ENCODE measurements around the gene RBM33.
A peak's percentile ranks its signal among the peaks of the same experiment; 100 is the strongest.

RBM33 gene

DNA sequence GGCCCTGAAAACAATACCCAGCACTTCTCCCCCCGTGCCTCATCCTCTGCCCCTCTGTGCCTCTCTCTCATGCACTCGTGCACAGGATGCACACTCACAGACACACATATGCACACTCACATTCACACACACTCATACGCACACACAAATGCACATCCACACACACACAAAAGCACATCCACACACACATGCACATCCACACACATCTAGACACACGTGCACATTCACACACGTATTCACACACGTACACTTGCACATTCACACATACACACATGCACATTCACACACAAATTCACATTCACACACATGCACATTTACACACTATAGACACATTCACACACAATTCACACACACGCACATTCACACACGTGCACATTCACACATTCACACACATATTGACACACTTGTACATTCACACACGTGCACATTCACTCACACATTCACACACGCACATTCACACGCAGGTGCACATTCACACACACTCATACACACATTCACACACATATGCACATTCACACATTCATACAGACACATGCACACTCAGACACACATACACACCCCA lies 148.6 kb downstream of the RBM33 start:
- DNase-seq (ENCODE audit: low read depth in 2 of 3, low spot score in 1 of 3): no peak

DNA sequence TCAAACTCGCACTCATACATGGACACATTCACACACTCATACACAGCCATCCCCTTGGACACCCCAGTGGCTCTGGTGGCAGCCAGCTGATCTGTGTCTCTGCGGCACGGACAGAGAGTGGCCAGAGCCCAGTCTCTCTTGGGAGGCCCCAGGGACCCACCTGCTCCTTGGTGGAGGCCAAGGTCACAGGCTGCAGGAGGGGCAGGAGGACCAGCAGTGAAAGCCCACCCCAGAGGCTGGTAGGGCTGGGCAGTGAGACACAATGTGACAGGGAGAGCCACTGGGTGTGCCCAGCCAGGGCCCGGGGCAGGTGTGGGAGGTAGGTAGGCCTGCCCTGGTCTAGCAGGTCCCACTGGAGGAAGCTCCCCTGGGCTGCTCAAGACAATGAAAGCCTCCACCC lies 149.3 kb downstream of the RBM33 start:
- DNase-seq (ENCODE audit: low read depth in 2 of 3, low spot score in 1 of 3): no peak

DNA sequence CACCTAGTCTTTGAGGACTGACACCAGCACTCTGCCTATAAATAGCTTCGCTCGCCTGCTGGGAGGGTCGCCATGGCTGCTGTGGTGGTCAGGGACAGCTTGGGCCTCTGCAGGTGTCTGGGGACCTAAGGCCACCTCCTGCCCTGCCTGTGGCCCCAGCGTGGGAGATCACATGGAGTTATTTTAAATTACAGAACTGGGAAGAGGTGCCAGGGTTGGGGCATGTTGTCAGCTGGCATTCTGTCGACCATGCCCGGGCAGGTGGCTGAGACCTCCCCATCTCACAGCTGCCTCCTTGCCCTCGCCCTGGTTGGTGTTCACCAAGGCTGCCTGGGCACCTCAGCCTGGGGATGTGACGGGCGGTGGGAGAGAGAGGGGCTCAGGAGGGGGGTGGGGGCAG lies 149.7 kb downstream of the RBM33 start:
- DNase-seq (ENCODE audit: low read depth in 2 of 3, low spot score in 1 of 3): no peak

DNA sequence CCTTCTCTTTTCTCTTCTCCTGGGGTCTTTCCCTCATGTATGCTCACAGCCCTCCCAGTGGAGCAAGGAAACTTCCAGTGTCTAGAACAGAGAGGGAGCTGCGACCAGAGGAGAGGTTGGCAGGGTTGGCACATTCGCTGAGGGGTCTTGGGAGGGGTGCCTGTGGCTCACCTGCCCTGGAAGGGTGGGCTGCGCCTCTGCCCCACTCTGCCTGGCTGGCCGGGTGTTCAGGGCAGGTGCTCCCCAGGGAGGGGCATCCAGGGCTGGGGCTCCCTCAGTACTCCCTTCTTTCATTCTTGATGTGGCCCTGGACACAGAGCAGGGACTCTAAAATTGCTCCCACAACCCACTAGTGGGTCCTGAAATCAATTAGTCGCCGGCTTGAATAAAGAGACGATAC lies 150.9 kb downstream of the RBM33 start:
- no peak for DNase-seq (ENCODE audit: low read depth in 2 of 3, low spot score in 1 of 3)

DNA sequence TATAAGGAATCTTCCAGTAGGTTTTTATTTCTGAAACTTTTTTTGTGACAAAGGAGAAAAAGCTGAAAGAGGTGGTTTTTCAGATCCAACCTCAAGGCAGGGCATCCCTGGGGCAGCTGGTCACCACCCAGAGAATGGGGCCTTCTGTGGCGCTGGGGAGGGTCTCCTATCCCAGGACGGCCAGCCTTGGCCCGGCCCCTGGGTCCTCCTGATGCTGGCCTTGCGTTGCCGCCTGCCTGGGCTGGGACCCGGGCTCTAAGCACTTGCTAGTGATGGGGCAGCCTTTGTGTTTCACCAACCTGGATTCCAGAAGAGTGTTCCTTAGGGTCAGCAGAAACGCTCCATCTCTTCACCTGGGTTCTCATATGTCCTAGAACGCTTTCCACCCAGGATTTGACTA lies 151.5 kb downstream of the RBM33 start:
- DNase-seq (ENCODE audit: low read depth in 2 of 3, low spot score in 1 of 3): no peak

DNA sequence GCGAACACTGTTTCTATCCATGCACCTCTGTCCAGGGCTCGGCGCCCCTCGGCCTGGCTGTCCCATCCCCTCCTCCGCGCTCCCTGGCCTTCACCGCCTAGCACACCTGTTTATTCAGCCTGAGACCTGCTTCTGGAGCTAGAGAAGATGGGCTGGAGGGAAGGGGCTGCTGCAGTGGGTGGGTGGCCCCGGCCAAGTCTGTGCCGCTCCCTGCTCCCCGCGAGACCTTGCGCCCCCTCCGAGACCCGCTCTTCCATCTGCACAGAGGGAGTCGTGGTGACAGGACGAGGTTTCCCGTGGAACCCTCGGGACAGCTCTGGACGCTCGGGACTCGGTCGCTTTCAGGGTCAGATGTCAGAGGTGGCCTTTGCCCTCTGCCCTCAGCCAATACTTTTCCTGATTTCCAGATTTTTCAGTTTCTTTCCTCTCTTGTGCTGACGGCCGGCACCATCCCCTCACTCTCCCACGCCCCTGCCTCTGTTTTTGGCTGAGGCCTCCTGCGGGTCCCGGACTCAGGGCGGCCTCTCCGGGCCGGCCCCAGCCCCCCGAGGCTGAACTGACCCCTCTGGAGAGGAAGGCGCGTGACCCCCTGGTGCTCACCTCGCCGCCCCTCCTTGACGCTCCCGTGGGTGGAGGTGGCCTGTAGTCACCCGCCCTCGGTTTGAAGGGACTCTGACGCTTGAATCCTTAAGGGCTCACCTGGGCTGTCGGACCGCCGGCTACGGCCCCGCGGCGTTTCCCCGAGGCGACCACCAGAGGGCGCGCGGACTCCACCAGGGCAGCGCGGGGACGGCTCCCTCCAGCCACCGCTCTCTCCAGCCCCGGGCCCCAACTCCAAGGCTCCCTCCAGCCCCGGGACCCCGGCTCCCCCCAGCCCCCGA lies 152.2 kb downstream of the RBM33 start:
- peak; percentile 50 to 75 (median 57) for DNase-seq (ENCODE audit: low read depth in 2 of 3, low spot score in 1 of 3)

DNA sequence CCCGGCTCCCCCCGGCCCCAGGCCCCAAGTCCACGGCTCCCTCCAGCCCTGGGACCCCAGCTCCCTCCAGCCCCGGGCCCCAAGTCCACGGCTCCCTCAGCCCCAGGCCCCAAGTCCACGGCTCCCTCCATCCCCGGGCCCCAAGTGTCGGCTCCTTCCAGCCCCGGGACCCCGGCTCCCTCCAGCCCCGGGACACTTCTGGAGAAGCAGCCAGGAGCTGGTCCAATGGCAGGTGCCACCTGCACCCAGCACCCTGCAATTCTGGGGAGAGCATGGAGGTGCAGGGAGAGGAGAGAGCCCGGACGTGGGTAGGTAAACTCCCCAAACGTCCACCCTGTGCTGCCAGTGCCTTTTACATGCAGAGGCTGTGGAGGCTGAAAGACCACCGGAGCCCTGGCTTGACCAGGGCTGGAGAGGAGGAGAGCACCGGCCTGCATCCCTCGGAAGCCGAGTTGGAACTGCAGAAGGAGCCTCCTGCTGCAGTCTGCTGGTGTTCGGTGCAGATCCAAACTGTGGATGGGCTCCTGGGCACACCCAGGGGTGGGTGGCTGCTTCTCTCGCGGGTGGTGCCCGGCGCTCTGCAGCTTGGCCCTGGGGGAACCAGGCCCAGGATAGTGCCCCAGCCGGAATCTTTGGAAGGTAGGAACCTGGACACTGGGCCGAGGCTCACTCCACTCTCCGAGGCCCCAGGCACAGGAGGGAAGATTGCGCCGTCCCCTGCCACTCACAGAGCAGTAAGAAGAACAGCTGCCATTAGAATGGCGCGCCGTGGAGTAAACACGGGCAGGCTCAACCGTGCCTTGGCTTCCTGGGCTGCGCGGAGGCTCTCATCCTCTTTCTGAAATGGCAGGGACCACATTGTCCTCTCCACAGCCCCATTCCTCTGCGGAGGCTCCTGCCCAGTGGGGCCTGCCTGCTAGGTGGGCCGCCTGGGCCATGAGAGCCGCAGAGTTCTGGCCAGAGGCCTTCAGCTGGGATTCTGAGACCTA lies 153.1 kb downstream of the RBM33 start:
- DNase-seq (ENCODE audit: low read depth in 2 of 3, low spot score in 1 of 3): no peak

DNA sequence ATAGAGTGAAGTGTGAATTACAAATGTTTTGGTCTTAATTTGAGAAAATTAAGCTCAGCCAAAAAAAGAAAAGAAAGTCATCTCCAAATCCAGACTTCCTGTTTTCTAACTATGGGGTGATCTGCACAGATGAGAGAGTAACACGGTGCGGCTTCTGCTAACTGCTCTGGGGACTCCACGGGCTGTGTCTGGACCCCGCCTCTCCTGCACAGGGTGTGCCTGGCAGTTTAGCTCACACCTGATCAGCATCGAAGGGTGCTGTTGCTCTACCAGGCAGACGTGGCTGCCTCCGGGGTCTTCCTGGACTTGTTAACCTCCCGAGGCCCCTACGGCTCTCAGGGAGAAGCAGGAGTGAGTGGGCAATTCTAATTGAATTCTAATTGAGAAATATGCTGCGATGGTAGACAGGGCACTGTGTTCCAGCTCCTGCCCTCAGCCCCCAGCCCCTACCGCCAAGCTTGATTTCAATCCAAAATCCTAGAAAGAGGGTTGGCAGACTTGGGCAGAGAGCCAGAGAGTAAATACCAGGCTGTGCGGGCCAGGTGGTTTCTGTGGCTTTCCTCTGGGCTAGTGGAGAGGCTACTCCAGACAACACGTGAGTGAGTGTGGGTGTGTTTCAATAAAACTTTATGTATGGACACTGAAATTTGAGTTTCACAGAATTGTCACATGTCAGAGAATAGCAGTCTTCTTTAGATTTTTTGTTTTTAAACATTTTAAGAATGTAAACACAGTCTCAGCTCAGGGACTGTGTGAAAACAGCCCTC lies 154.4 kb downstream of the RBM33 start:
- DNase-seq (ENCODE audit: low read depth in 2 of 3, low spot score in 1 of 3): no peak

DNA sequence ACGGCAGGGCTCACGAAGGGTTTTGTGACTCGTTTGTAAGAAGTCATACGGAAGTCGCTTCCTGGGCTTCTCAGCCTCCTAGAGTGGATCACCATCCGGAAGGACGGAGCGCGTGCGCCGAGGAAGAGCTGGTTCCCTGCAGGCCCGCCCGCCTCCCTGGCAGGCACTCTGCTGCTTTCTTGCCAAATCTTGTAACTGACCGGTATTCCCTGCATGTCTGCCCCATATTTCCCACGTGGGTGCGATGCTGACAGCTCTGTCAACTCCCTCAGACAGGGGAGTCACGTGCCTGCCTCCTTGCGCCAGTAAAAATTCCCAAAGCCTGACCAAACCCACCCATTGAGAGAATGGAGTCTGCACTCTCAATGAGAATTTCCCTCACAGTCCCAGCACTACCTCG lies 155.1 kb downstream of the RBM33 start:
- DNase-seq (ENCODE audit: low read depth in 2 of 3, low spot score in 1 of 3): no peak

DNA sequence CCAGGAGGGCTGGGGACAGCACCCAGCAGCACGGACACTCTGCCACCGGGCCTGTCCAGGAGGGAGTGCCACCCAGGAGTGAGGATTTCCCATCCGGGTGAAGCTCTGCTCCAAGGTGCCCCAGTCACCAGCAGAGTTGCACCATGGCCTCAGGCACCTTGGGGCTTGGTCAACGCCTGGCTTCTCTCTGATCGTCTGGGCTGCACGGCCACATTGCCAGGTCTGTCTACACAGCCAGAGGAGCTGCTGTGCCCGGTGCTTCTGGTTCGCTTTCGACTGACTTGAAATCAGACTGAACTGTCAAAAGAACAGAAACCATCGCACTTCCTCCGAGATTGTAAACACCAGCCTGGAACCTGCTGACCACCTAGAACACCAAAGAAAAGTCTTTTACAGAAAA lies 155.8 kb downstream of the RBM33 start:
- no peak for DNase-seq (ENCODE audit: low read depth in 2 of 3, low spot score in 1 of 3)

DNA sequence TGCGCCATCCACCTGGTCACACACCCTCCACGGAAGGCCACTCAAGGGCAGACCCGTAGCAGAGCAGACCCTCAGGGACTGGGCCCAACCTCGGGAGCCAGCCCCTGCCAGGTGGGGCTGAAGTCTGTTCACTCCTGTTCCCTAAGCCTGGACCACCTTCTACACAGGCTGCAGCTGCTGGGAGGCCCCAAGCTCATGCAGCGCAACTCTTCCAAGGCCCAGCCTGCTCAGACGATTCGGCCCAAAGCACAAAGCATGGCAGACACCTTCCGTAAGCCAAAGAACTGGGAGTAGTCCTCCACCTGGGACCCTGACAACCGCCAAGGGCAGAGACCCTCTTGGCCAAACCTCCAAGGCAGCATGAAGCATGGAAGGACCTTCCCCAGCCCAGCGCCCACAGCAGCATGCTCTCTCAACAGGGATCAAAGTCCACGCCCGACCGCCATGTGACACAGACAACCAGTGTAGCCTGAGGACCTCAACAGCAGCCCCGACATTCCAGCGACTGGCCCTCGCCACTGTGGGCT lies 156.3 kb downstream of the RBM33 start:
- DNase-seq (ENCODE audit: low read depth in 2 of 3, low spot score in 1 of 3): no peak

DNA sequence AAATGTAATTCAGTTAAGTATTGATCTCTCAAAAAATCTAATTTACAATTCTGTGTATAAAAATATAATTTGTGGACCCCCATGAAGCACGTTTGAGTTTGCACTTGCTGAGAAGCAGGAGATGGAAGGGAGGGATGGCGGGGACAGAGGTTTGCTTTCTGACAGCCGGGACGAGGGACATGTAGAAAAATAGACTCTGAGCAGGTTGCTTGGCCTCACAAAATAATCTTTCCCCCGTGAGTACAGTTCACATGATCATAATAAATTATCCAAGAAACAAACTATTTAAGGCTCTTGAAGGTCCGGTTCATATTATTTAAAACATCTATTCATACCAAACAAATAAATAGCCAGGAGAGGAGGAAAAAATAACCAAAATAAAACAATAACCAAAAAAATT lies 157.8 kb downstream of the RBM33 start:
- DNase-seq (ENCODE audit: low read depth in 2 of 3, low spot score in 1 of 3): no peak

DNA sequence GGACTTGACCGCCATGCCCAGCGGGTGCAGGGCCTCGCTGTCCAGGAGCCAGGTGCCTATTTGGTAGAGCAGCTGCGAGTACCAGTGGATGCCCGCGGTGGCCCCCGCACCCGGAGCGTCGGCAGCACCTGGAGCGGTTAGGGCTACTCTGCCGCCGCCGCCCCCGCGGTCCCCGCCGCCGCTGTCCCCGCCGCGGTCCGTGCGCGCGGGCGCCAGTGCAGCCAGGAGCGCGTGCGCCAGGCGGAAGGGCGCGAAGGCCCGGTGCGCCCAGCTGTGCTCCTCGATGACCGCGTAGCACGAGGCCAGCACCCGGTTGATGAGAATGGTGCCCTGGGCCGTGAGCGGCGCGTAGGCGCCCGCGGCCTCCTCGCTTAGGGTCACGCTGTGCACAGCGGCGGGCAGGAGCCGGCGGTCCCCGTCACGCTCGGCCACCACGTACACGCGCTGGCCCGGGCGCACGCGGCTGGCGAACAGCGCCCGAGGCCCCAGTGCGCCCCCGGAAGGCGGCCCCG lies 158.5 kb downstream of the RBM33 start:
- DNase-seq (ENCODE audit: low read depth in 2 of 3, low spot score in 1 of 3): no peak

DNA sequence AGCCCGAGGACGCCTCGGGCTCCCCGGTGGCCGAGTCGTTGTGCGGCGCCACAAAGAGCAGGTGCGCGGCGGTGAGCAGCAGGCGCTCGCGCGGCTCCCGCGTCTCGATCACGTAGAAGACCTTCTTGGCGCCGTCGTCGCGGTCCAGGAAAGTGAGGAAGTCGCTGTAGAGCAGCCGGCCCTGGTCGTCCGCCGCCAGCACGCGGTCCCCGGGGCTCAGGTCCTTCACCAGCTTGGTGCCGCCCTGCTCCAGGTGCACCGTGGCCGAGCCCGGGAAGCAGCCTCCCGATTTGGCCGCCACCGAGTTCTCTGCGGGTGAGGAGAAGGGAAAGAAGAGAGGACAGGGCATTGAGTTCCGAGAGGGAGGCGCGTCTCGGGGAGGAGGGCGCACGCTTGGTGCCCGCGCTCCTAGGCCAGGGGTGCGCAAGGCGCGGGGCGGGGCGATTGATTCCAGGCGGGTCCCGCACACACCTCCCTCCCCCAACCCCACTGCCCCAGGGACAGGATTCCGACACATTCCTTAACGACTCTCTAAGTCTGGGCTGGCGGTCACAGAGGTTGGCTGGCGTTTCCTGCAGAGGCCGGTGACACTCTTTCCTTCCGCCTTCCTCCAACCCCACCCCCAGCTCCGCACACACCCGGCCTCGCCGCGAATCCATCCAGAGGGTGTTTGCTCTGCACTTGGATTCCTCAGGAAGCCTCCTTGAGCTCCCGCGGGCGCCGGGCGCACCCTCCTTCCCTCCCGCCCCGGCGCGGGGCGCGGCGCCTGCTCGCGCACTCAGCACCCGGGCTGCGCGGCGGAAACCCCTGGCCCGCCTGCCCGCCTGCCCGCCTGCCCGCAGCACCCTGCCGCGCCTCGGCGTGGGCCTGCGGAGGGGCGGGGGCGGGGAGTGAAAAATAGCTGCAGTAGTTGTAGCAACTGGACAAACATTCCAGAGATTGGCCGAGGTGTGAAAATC lies 159.2 kb downstream of the RBM33 start:
- DNase-seq (ENCODE audit: low read depth in 2 of 3, low spot score in 1 of 3): no peak

DNA sequence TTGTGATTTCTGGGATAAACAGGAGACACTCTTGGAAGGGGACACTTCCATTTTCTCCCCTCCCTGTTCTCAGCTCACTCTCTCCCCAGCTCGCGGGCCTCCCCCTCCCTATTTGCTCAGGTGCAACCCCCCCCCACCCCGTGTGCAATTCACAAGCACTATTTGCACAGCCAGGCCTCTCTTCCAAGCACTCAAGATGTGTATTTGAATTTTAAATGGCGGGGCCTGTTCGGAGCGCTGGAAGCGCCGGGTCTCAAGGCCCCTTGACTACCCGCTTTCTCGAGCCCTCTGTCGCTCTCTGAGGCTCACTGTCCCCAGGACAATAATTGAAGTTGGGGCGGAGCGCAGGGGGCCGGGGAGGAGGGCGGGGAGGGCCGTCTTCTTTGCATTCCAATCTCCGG lies 160.0 kb downstream of the RBM33 start:
- no peak for DNase-seq (ENCODE audit: low read depth in 2 of 3, low spot score in 1 of 3)

DNA sequence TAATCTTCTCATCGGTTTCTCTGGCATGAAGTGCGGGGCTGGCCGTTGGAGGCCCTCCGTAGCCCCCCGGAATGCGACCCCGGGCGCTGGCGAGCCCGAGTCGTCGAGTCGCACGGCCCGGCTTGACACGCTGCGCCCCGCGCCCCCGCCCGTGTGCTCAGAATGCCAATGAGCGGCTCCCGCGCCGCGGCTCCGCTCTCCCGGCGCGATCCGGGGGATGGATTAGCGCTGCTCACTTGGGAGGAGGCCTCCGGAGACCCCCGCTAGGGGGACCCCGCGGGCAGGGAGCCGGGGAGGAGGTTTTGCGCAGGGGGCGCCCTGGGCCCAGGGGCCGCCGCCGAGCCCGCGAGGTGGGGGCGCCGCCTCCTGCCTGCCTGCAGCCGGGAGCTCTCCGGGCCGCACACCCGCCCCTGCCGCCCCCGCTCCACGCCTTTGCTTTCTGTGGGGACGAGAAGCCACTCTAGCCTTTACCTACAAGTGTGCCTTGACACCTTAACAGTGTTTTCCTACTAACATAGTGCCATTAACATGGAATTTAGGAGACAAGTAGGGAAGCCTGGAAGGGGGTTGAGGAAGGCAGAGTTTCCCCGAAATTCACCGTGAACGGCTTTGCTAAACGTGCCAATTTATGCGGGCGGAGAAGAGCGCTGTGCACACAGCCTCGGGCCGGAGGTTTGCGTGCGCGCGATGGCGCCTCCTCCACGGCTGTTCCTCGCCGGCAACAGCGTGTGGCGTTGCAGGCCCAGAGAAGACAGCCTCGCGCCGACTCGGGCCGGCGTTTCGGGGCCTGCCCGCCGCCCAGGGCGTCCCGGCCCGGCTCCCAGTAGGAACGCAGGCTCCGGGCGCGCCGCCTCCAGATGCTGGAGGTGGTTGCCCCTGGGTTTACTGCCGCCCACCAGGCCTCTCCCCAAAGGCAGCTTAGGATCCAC lies 160.7 kb downstream of the RBM33 start:
- DNase-seq (ENCODE audit: low read depth in 2 of 3, low spot score in 1 of 3): peak in 2 of 3 donors; percentile 37 to 43

DNA sequence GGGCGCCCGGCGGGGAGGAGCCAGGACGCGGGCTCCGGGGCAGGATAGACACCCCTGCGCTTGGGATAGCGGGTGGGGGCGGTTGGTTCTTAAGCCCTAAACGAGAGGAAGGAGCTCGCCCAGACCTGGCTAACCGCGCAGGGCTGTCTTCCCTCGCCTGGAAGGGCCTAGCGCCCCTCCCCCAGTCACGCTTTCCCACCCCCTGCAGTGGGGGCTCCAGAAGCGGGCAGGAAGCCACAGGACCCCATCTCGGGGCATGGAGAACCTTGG lies 161.3 kb downstream of the RBM33 start:
- DNase-seq (ENCODE audit: low read depth in 2 of 3, low spot score in 1 of 3): no peak

DNA sequence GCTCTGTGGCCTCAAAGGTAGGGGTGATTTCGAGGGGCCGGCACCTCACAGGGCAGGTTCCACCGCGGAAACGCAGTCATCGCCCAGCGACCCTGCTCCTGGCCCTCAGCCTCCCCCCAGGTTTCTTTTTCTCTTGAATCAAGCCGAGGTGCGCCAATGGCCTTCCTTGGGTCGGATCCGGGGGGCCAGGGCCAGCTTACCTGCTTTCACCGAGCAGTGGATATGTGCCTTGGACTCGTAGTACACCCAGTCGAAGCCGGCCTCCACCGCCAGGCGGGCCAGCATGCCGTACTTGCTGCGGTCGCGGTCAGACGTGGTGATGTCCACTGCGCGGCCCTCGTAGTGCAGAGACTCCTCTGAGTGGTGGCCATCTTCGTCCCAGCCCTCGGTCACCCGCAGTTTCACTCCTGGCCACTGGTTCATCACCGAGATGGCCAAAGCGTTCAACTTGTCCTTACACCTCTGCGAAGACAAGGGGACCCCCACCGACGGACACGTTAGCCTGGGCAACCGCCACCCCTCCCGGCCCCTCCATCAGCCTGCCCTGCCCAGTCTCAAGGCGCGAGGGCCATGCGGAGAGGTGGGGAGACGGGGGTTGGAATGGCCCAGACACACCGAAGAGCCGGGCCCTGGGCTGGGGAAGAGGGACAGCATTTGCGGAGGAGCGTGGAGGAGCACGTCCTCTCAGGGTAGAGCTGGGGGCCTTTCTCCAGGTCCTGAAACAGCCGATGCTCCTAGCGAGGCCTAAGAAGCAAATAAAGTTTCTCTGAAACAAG lies 161.8 kb downstream of the RBM33 start:
- no peak for DNase-seq (ENCODE audit: low read depth in 2 of 3, low spot score in 1 of 3)

Measured in stimulated activated CD4-positive, alpha-beta T cell treated with anti-CD3 and anti-CD28 coated beads, Interleukin-12 subunit alpha, Interleukin-12 subunit beta, amount 100 ng/mL, for 48 hours (primary cell).